ENCODE data around the gene HDAC7. TPM values are rescaled to one million over a fixed set of nuclear protein-coding genes. Genes with fewer than 3 reads are reported as not detected.

HDAC7 gene
- total RNA-seq, 4 donors from 2014 or later, result 90.4 to 186 (median 98.4) TPM

DNA sequence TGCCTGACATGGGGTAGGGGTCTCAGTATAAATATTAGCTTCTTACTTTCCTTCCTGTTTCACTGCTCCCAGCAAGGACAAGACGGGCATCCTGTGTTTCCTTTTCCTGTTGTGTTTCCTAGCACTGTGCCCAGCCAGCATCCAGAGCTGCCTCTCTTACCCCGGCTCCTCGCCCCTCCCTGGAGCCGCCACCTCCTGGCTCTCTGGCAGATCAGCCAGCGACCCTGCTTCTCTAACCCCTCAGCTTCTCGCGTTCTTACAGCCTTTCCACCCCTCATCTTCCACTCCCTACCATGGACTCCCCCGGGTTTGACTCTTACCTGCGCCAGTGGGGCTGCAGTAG, 17.8 kb downstream of the HDAC7 start:
- Histone ChIP-seq H3K27ac (peak overlapping the region in 3 of 4 donors; percentile 17 to 98 (median 85)), H3K36me3 (peaks cover 0 to 30% (median 8%) of the 10 kb centered on the region in 3 donors), H3K4me1 (peaks cover 7 to 90% (median 78%) of the 10 kb centered on the region in 4 donors), H3K4me3 (no peak overlapping the region), H3K9me3 (no peaks in the 10 kb centered on the region), H3K27me3 (no peaks in the 10 kb centered on the region)
- TF ChIP-seq POLR2A (IDR thresholded peaks at IDR 0.05) (no peak), EP300 (IDR thresholded peaks at IDR 0.05) (no peak)
- TF ChIP-seq, protein P1, sequence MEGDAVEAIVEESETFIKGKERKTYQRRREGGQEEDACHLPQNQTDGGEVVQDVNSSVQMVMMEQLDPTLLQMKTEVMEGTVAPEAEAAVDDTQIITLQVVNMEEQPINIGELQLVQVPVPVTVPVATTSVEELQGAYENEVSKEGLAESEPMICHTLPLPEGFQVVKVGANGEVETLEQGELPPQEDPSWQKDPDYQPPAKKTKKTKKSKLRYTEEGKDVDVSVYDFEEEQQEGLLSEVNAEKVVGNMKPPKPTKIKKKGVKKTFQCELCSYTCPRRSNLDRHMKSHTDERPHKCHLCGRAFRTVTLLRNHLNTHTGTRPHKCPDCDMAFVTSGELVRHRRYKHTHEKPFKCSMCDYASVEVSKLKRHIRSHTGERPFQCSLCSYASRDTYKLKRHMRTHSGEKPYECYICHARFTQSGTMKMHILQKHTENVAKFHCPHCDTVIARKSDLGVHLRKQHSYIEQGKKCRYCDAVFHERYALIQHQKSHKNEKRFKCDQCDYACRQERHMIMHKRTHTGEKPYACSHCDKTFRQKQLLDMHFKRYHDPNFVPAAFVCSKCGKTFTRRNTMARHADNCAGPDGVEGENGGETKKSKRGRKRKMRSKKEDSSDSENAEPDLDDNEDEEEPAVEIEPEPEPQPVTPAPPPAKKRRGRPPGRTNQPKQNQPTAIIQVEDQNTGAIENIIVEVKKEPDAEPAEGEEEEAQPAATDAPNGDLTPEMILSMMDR (IDR thresholded peaks at IDR 0.05), result no peak
- 42 to 46% methylated on average over 9 of the region's 9 CpGs for WGBS, 2 donors
- DNase-seq (ENCODE audit: low spot score in 2 of 2), result no peak

GRCh38 chr12:47801170-47801903, 18.4 kb downstream of the HDAC7 start:
- H3K27me3 ChIP-seq, result no peaks in the 10 kb centered on the region
- H3K27ac ChIP-seq, result peak overlapping the region in 2 of 4 donors; percentile 85 to 98
- 55 to 66% methylated on average over 7 of the region's 7 CpGs for WGBS, 2 donors
- peaks cover 7 to 85% (median 73%) of the 10 kb centered on the region in 4 donors for H3K4me1 ChIP-seq
- H3K9me3 ChIP-seq, result no peaks in the 10 kb centered on the region
- peaks cover 0 to 35% (median 8%) of the 10 kb centered on the region in 3 donors for H3K36me3 ChIP-seq
- DNase-seq (ENCODE audit: low spot score in 2 of 2), result no peak
- no peak overlapping the region for H3K4me3 ChIP-seq
- TF ChIP-seq, protein P1 (IDR thresholded peaks at IDR 0.05), result peak in 3 of 5 experiments; percentile 21 to 43 (median 26)
- TF ChIP-seq EP300 (IDR thresholded peaks at IDR 0.05), result no peak

DNA sequence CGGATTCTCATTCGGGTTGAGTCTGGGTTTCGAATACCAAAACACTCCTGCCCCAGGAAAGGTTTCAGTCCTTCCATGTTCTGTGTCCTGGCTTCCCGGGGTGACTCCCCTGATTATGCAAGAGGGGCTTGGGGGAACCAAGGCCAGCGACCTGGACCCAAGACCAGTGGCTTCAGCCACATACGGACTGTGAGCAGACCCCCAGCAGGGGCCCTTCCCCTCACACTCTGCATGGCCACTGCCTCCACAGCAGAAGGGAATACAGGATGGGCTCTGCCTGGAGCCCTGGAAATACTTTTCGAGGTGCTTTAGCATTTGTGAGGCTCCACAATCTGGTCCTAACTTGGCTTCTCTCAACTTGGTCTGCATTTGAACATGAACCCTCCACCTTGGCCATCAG, 19.1 kb downstream of the HDAC7 start:
- peaks cover 0 to 43% (median 12%) of the 10 kb centered on the region in 3 donors for H3K36me3 ChIP-seq

GRCh38 chr12:47799357-47799955, 20.2 kb downstream of the HDAC7 start:
- WGBS, 2 donors, result 29 to 42% methylated on average over 5 of the region's 7 CpGs
- Histone ChIP-seq H3K4me3 (no peak overlapping the region), H3K27me3 (no peaks in the 10 kb centered on the region), H3K9me3 (no peaks in the 10 kb centered on the region), H3K36me3 (peaks cover 6 to 54% (median 23%) of the 10 kb centered on the region in 3 donors), H3K4me1 (peaks cover 7 to 66% (median 58%) of the 10 kb centered on the region in 4 donors), H3K27ac (peak overlapping the region in 3 of 4 donors; percentile 52 to 98 (median 85))
- no peak for DNase-seq (ENCODE audit: low spot score in 2 of 2)
- TF ChIP-seq EP300 (IDR thresholded peaks at IDR 0.05), result peak in 1 of 2 donors; percentile 35
- TF ChIP-seq, protein P1 (IDR thresholded peaks at IDR 0.05), result no peak

More for the DNA sequence above, 19.1 kb downstream of the HDAC7 start:
- Histone ChIP-seq H3K27ac (peak overlapping the region in 3 of 4 donors; percentile 14 to 98 (median 85)), H3K4me1 (peaks cover 7 to 77% (median 66%) of the 10 kb centered on the region in 4 donors), H3K27me3 (no peaks in the 10 kb centered on the region), H3K9me3 (no peaks in the 10 kb centered on the region), H3K4me3 (no peak overlapping the region)
- WGBS, 2 donors, result 78 to 85% methylated on average over 4 to 6 of the region's 7 CpGs
- DNase-seq (ENCODE audit: low spot score in 2 of 2), result no peak
- no peak for TF ChIP-seq EP300 (IDR thresholded peaks at IDR 0.05)
- TF ChIP-seq, protein P1 (IDR thresholded peaks at IDR 0.05), result no peak
- no peak for TF ChIP-seq POLR2A (IDR thresholded peaks at IDR 0.05)

DNA sequence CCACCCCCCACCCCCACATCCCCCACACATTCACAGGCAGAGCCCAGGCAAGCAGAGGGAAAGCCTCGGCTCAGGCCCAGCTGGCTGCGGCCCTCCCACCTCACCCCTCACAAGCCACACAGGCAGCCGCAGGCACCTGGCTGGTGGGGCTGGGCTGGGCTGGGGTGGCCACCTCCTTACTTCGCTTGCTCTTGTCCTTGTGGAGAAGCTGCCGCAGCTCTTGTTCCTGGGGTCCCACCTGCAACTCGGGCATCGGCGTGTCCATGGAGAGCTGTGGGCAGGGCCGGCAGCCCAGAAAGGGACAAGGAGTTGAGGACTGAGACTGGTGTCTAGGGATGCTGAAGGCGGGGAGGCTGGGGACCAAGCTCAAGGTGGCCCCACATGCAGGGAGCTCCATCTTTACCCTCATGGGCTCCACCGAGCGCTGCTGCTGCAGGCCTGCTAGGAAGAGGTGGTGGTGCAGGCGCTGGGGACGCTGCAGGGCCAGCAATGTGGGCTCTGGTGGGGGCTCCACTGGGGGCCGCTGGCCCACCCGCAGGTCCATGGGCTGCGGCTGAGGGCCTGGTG, 21.2 kb downstream of the HDAC7 start:
- Histone ChIP-seq H3K4me3 (no peak overlapping the region), H3K27me3 (no peaks in the 10 kb centered on the region), H3K36me3 (peaks cover 6 to 60% (median 28%) of the 10 kb centered on the region in 3 donors), H3K4me1 (peaks cover 3 to 56% (median 48%) of the 10 kb centered on the region in 4 donors), H3K27ac (peak overlapping the region in 3 of 4 donors; percentile 52 to 98 (median 85)), H3K9me3 (no peaks in the 10 kb centered on the region)
- DNase-seq (ENCODE audit: low spot score in 2 of 2), result no peak
- 88% methylated on average over 11 to 13 of the region's 17 CpGs for WGBS, 2 donors
- TF ChIP-seq EP300 (IDR thresholded peaks at IDR 0.05), result no peak

Data from tibial nerve (tissue), 4 donors.